BJ (cell line): ENCODE data around the gene NRAS. TPM values are rescaled to one million over a fixed set of nuclear protein-coding genes. Genes with fewer than 3 reads are reported as not detected.
"Not testable (repeated sequence)": the region's sequence is repeated elsewhere in the genome, so short reads cannot be mapped to it uniquely, and the experiment has no call there.

Experiments used
- CTCF ChIA-PET: fragments of 350-600 bp; formaldehyde crosslinking; extraction: SDS; loops from one replicate; lab custom pipeline; 2021; ENCODE audit warnings: antibody characterized with exemption, inconsistent platforms; lab: Yijun Ruan, JAX
- POLR2A ChIA-PET: fragments of 300-600 bp; sonication (Branson Sonifier 250); formaldehyde crosslinking; extraction: SDS; loops from one replicate; lab custom pipeline; 2021; ENCODE audit warnings: antibody characterized with exemption; lab: Charles Lee
- DNase-seq: peaks from one replicate; pipeline ENCODE4 v3.0.0-alpha.2; 2011; ENCODE audit warnings: low read depth
- H3K27me3 ChIP-seq: 2 replicates; pipeline ENCODE4 v1.6.0; 2011; ENCODE audit warnings: low read length; ENCODE audit not compliant: control insufficient read depth, insufficient read depth
- H3K36me3 ChIP-seq: 2 replicates; pipeline ENCODE4 v1.5.1; 2011; ENCODE audit warnings: low read length; ENCODE audit not compliant: control insufficient read depth, insufficient read depth
- H3K4me3 ChIP-seq: 2 replicates; pipeline ENCODE4 v1.5.1; 2011; ENCODE audit warnings: low read depth, mild to moderate bottlenecking, control low read depth, low read length
- polyA plus RNA-seq: library from polyadenylated mRNA; depleted of rRNA; stranded (reverse); fragments of >200 nt; gene quantifications from 2 replicates; pipeline ENCODE4 v1.2.3, GENCODE V29; 2011
- TF ChIP-seq, protein P1 (sequence below): IDR thresholded peaks from 2 replicates; pipeline ENCODE4 v1.5.1; 2011; ENCODE audit warnings: low read depth, mild to moderate bottlenecking, control low read depth, inconsistent platforms, low read length, moderate library complexity; ENCODE audit not compliant: insufficient read depth

Gene NRAS
- polyA plus RNA-seq, 1 experiment: 19.1 TPM

DNA sequence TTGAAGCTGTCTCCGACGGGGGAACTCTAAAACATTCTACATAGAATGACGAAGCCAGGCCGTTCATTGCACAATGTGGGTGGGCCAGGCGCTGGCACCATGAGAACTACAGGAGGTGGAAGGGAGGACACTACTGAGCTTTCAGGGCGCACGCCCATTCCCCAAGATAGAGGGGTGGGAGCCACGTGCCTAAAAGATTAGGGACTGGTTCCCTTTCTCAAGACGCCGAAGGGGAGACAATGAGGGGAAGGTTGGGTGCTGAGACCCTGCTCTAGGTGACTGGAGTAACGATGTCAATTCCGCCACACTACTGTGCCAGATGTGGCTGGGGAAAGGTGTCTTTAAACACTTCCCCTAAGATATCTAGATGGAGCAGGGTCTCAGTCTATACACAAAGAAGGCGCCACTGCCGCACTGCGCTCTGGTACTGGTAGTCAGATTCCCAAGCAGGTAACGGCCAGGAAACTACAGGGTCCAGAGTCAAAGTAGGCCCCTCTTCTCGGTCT is 40.4 kb upstream of the NRAS start:
- H3K36me3 ChIP-seq: no peaks in the 10 kb centered on the region; the same call in 1 of the 2 replicates
- no peak for DNase-seq
- CTCF ChIA-PET: no interaction called here
- no peaks in the 10 kb centered on the region for H3K27me3 ChIP-seq
- TF ChIP-seq, protein P1, sequence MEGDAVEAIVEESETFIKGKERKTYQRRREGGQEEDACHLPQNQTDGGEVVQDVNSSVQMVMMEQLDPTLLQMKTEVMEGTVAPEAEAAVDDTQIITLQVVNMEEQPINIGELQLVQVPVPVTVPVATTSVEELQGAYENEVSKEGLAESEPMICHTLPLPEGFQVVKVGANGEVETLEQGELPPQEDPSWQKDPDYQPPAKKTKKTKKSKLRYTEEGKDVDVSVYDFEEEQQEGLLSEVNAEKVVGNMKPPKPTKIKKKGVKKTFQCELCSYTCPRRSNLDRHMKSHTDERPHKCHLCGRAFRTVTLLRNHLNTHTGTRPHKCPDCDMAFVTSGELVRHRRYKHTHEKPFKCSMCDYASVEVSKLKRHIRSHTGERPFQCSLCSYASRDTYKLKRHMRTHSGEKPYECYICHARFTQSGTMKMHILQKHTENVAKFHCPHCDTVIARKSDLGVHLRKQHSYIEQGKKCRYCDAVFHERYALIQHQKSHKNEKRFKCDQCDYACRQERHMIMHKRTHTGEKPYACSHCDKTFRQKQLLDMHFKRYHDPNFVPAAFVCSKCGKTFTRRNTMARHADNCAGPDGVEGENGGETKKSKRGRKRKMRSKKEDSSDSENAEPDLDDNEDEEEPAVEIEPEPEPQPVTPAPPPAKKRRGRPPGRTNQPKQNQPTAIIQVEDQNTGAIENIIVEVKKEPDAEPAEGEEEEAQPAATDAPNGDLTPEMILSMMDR: no peak
- peak overlapping the region; percentile 87 for H3K4me3 ChIP-seq
- POLR2A ChIA-PET: no interaction called here

DNA sequence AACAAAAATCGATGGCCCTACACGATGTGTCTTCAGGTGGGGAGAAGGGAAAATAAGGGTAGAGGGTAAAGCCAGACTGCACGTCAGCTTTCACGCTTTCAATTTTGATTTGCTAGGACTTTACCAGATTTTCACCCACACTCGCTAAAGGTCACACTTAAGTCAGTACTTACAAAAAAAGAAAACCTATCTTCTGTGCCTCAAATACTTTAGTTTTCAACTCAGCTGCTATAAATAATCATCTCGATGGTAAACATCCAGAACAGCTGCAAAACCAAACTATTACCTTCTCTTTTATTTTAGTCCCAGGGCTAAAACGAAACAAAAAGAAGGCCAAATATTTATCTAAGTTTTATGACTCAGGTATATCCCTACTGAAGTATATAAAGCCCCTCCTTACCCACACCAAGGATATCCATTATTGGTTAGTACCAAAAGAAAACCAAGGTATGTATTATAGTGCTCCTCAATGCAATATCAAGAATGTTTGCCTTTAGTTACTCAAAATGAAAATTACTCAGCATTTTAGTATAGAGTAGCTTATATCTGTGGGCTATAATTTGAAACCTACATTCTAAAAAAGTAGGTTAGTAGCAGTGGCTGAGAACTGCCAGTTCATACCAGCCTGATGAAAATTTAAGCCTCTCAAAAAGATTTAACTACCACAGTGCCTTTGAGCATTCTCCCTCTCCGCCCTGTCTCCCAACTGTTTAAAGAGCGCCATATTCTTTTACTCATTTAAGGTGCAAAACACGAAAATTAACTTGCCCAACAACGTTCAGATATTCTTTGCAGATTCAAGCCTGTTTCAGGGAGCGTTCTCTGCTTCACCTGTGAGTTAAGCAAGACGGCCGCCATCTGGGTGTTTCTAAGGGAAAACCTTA is 39.7 kb upstream of the NRAS start:
- DNase-seq: no peak
- TF ChIP-seq, protein P1: no peak
- POLR2A ChIA-PET: no interaction called here
- Histone ChIP-seq H3K27me3 (no peaks in the 10 kb centered on the region), H3K36me3 (no peaks in the 10 kb centered on the region; the same call in 1 of the 2 replicates), H3K4me3 (peak overlapping the region; percentile 87)
- CTCF ChIA-PET: interaction anchor here (0.6 to 1.5 kb wide), 2 partner anchors 8 to 40 kb away, joined by 3 to 5 read pairs; partner anchors contain the start of gene NRAS

DNA sequence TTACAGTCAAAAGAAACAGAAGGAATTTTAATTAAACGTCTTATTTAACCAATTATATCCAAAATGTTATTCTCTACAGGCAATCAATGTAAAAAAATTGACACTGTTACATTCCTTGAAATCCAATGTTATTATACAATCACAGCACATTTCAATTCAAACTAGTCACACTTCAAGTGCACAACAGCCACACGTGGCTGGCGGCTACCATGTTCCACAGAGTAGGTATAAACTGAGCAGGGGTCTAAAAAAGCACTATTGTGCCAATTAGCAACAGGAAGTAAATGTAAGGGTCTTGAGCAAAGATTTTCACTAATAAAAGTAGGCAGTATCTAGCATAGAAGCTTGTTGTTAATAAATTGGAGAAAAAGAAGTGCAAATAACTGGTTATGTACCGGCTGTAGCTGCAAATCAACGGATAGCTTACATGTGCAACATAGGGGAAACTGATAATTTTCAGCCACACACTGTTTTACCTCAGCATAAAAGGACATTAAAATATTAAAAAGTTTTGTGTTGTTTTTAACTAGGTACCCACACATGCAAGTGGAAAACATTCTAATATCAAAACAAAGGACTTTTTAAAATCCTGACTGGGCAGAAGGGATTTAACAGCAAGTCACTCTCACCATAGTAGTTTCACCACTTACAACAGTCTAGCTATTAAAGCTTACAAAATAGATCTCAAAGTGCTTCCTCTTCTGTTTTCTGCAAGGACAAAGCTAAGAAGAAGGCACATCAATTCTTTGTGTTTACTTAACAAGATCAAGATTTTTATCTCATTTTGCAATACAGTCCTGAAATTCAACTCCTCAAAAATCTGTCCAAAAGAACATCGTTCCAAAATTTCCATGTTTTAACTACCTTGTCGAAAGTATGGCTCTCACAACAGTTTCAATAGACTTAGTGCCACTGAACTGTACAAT is 38.7 kb upstream of the NRAS start:
- DNase-seq: no peak
- no peaks in the 10 kb centered on the region for H3K27me3 ChIP-seq
- TF ChIP-seq, protein P1: no peak
- H3K4me3 ChIP-seq: no peak overlapping the region
- H3K36me3 ChIP-seq: no peaks in the 10 kb centered on the region; the same call in 1 of the 2 replicates
- POLR2A ChIA-PET: no interaction called here
- CTCF ChIA-PET: interaction anchor here (1.5 kb wide), 1 partner anchor 39 kb away, joined by 5 read pairs; the partner anchor contains the start of gene NRAS

DNA sequence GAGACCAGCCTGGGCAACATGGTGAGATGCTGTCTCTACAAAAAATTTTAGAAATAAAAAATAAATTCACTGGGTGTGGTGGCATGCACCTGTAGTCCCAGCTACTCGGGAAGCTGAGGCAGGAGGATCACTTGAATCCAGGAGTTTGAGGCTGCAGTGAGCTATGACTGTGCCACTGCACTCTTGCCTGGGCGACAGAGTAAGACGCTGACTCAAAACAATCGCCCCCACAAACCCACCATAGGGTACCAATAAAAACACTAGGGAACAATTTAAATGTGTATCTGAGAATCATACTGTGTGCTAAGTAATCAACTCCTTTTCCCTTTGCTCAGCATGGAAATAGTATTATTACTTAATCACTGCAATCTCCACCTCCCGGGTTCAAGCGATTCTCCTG is 37.1 kb upstream of the NRAS start:
- POLR2A ChIA-PET, DNase-seq, H3K36me3 ChIP-seq, H3K27me3 ChIP-seq, H3K4me3 ChIP-seq: not testable (repeated sequence)
- CTCF ChIA-PET: interaction anchor here (1.0 kb wide), 1 partner anchor 299 kb away, joined by 3 read pairs; no protein-coding TSS in a partner anchor

DNA sequence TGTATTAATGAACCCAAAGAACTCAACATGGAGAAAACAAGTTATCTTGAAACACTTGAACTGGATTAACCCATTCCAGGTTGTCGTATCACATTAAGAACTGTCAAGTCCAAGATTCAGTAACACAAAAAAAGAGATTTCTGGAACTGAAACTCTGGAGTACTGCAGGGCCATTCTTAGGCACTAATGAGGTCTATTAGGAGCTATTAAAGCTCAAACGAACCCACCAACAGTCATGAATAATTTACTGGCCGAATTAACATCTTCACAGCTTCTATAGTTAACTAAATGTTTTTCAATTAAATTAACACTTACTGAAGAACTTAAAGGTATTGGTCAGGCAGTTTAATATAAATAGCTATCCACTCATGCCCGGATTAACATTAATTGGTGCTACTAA is 36.6 kb upstream of the NRAS start:
- ChIA-PET POLR2A (no interaction called here), CTCF (interaction anchor here (1.0 kb wide), 1 partner anchor 299 kb away, joined by 3 read pairs; no protein-coding TSS in a partner anchor)
- TF ChIP-seq, protein P1: no peak
- peaks cover 3% of the 10 kb centered on the region for H3K36me3 ChIP-seq
- H3K27me3 ChIP-seq: no peaks in the 10 kb centered on the region
- no peak overlapping the region for H3K4me3 ChIP-seq
- DNase-seq: no peak
